Stimulated activated CD8-positive, alpha-beta memory T cell treated with anti-CD3 and anti-CD28 coated beads, Interleukin-12 subunit alpha, Interleukin-12 subunit beta, amount 100 ng/mL, for 24 hours (primary cell): Measurements from ENCODE around the gene FERMT2.

Experiments
- DNase-seq: peaks from one replicate; pipeline ENCODE4 v3.0.0-alpha.2; 2020; ENCODE audit errors: extremely low read depth

The FERMT2 gene

DNA sequence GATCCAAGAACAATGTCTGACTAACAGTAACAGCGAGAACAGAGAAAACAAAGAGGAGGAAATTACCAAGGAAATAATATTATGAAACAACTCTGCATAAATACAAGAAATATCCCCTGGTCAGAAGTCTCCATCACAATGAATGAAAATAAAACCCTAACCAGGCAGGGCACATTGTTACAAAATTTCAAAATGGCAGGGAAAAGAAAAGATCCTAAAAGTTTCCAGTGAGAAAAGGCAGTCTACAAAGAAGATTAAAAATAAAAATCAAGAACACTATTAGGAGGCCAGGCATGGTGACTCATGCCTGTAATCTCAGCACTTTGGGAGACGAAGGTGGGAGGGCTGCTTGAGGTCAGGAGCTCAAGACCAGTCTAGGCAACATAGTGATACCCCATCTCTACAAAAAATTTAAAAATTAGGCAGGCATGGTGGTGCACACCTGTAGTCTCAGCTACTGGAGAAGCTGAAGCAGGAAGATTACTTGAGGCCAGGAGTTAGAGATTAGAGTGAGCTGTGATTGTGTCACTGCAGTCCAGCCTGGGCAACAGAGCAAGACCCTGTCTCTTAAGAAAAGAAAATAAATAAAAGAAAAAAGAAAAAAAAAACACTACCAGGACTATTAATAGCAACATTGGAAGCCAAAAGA lies 47.8 kb downstream of the FERMT2 start:
- no peak for DNase-seq

DNA sequence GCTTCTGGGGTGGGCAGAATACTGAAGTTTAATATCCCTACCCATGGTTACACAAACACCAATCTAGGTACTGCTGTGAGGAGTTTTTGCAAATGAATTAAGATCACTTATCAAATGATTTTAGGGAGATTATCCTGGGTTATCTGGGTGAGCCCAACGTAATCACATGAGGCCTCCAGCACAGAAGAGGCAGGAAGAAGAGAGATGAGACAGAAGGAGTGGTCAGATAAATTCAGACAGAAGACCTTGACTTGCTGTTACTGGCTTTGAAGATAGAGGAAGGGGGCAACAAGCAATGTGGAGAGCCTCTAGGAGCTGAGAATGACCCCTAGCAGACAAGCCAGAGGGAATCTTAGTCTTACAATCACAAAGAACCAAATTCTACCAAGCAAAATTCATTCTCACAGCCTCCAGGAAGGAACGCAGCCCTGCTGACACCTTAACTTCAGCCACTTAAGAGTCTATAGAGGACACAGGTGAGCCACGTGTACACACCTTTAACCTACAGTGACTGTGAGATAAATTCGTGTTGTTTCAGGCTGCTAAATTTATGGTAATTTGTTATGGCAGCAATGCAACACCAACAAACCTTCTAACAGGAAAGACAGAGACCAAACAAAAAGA lies 49.4 kb downstream of the FERMT2 start:
- DNase-seq: no peak

DNA sequence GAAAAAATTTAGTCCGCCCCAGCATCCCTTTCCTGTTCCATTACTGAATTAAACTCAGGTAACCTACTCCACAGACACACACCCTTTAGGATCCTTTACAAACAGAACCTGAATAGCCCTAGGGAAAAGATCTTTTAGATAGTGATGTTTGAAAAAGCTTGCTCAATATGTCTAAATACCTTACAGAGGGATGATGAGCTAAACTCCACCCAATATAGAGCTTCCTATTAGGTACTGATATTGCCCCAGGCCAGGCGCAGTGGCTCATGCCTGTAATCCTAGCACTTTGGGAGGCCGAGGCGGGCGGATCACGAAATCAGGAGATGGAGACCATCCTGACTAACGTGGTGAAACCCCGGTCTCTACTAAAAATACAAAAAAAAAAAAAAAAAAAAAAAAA lies 50.1 kb downstream of the FERMT2 start:
- DNase-seq: no peak

DNA sequence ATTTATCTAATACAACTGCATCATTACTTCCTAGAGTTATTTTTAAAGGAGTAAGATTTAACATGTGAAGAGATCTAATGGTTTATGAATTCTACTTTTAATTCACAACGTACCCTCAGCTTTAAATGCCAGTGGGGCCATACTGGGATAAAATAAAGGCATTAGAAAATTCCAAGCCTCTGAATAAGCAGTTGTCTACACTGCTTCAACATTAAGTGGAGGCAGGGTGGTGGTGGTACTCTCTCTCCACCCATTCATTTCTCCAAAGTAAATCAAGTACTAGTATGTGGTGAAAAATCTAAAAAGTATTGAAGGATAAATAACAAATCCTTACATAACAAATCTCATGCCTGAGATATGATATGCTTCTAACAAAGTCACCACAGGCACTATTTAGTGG lies 52.4 kb downstream of the FERMT2 start:
- no peak for DNase-seq

DNA sequence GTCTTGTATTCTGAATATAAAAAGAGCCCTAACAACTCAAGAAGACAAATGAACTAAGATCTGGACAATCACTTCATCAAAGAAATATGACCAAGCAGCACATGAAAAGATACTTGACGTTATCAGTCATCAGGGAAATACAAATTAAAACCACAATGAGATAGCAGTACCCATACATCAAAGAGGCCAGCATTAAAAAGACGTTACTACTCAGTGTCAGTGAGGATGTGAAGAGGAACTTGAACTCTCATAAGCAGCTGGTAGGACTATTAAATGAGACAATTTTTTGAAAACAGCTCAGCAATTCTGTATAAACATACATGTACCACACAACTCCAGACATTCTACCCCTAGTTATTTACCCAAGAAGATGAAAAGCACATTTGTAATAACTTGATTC lies 55.9 kb downstream of the FERMT2 start:
- no peak for DNase-seq

DNA sequence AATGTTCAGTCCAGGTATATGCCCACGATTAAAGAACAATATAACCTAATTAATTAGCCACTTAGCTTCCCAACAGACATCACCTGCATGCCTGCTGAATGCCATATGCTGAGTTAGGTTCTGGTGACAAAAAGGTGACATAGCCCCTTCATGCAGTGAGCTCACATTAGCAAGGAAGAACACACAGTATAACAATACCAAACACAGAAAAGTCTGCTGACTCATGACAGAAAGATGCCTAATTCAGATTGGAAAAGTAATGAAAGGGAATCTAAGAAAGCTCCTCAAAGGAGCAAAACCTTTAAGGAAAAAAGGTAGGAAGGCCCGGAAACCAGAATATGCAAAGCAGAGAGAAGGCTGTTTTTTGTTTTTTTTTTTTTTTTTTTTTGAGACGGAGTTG lies 59.0 kb downstream of the FERMT2 start:
- no peak for DNase-seq

DNA sequence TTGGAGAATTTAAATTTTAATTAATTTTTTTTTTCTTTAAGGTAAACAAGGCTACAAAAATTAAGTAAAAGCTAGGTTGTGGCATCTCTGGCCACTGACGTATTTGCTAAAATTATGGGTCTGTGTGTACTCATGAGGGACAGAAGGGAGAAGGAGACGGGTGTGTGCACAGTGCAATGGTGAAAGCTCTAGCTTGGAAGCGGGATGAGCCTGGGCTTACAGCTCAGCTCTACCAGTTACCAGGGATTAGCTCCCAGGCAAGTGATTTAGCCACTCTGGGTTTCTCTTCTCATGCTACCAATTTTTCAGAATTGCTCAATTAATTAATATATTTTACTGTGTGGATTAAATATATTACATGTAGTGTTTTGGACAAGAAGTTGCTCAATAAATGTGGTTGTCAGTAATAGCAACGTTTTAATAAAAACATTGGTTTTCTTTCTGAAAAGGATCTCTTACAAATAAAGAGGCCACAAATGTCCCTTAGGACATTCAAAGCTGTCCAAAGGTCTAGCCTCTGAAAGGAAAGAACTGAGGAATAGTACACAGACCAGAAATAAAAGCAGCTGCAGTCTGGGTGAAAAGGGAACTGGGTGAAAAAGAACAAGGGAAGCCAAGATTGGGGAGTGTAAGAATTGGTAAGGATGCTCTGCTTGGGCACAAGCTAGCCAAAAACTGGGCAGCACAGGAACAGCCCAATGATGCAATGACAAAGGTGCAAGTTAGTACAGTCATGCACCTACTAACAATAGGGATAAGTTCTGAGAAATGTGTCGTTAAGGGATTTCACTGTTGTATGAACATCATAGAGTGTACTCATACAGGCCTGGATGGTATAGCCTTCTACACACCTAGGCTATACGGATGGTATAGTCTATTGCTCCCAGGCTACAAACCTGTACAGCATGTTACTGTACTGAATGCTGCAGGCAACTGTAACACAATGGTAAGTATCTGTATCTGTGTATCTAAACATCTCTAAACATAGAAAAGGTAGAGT lies 61.7 kb downstream of the FERMT2 start:
- no peak for DNase-seq

DNA sequence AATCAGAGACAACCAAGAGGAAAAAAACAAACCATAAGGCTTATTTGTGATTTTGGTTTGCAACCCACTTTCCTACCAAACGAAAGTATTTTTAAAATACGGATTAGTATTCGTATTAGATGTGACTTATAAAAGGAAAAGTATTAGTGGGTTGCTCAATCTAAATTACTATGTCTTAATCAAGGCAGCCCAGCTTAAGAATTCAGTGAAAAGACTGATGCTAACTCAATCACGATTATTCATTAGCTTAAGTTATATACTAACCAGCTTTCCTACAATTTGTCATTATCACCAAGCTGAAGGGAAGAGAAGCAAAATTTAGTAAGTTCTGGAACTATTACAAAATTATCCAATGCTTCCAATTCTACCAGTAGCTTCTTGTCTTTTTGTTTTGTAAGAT lies 62.7 kb downstream of the FERMT2 start:
- no peak for DNase-seq

DNA sequence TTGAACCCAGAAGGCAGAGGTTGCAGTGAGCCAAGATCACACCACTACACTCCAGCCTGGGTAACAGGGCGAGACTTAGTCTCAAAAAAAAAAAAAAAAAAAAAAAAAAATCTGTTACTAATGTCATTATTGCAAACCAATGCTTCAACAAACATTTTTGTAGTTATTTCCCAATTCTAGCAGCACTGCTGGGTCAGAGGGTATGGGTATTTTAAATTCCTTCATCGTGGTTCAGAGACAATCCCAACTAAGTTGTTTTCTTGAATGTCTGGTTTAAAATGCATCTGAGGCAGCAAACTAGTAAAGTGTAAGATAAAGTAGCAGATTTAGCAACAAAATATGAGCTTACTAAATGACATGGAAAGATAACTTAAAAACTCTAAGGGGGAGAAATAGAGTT lies 65.6 kb downstream of the FERMT2 start:
- DNase-seq: no peak

DNA sequence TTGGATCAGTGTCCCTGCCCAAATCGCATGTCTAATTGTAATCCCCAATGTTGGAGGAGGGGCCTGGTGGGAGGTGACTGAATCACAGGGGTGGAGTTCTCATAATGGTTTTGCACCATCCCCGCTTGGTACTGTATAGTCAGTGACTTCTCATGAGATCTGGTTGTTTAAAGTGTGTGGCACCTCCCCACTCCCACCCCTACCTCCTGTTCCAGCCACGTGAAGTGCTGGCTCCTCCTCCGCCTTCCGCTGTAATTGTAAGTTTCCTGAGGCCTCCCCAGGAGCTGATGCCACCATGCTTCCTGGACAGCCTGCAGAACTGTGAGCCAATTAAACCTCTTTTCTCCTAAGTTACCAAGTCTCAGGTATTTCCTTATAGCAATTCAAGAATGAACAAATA lies 67.2 kb downstream of the FERMT2 start:
- no peak for DNase-seq

DNA sequence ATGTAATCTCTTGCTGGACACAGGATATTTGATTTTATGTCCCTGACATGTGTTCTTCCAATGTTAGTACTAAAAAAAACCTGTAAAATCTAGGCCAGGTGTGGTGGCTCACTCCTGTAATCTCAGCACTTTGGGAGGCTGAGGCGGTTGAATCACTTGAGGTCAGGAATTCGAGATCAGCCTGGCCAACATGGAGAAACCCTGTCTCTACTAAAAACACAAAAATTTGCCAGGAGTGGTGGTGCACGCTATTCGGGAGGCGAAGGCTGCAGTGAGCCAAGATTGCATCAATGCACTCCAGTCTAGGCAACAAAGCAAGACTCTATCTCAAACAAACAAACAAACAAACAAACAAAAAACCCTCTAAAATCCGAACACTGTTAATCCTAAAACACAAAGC lies 68.0 kb downstream of the FERMT2 start:
- no peak for DNase-seq

DNA sequence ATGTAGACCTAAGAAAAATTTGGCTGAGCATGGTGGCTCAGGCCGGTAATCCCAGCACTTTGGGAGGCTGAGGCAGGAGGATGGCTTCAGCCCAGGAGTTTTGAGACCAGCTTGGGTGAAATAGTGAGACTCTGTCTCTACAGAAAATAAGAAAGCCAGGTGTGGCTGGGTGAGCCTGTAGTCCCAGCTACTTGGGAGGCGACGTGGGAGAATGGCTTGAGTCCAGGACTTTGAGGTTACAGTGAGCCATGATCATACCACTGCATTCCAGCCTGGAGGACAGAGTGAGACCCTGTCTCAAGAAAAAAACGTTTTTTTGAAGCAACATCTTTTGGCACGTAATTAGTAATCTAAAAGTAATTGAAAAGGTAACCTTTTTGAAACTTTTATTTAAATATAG lies 70.9 kb downstream of the FERMT2 start:
- no peak for DNase-seq

DNA sequence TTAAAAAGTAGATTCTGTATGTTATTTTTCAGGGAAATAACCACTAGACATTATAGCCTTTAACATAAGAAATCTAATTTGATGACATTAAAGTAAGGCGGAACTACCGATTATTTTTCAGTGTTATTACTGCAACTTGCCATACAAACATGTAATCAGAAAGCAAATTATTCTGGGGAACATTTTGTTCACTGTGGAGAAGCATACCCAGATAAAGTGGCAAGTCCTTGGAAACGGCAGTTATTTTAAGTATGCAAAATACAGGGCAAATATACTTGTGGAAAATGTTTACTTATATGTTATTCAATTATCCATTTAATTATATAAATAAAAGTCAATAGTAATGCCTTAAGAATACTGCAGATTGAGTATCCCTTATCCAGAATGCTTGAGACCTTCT lies 71.9 kb downstream of the FERMT2 start:
- DNase-seq: no peak

DNA sequence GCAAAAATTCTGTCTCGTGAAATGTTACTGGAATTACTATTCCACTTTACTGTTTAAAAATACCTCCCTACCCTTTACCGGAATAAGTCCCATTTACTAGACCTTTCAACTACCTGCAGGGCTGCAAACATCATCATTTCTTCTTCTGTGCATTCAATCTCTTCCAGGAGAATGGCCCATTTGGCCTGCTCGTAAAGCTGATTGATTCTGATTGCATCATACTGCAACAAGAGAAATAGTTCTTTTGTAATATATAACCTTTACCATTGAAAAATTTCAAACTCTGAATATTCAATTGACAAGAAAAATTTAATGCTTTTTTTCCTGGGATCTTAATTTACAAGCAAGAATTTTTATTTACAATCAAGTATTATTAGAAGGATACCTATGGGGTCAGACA lies 72.4 kb downstream of the FERMT2 start:
- DNase-seq: no peak

DNA sequence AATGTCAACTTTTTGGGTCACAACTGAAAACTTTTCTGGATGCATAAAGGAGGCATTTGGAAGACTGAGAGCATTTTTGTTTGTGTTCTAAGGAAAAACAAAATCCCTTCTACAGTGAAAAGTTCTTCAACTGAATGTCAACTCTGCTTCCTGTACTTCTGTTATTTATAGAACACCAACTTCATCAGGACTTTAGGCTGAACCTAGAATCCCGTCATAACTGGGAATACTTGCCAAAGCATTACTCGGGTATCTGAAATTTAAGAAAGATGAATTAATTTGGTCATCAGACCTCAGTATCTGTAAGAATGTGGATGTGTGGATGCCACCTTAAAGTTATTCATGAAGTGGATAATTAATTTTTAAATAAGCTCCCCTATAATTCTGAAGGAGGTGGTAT lies 73.2 kb downstream of the FERMT2 start:
- no peak for DNase-seq

DNA sequence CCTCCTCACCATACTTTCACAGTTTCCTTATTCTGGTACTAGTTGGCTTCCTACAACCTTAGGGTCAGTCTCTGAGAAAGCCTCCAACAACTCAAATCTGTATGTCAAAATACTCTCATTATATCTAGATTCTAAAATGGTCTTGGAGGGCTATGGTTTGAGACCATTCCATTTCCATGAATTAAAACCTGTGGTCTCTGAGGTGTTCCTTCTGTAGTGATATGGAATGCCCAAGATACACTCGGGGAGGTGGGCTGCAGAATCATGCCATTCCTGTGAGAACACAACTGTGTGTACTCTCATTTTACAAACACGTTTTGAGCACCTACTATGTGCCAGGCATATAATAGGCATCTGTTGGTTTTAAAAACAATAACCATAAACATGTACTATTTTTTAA lies 74.0 kb downstream of the FERMT2 start:
- DNase-seq: no peak

DNA sequence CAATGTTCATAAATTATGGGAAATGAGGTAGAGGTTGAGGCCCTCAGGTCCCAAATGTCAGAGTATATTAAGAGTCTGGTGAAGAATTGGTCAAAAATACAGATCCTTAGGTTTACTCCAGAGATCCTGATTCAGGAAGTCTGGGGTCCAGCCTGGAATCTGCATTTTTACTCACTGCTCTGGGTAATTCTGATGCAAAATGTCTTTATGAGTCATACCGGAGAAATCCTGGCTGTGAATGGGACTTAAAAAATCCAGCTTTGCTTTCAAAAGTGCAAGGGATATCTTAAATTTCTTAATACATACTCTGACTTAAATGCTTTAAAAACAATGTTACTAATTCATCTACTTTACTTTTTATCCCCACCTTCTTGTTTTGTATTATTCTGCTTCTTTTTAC lies 74.5 kb downstream of the FERMT2 start:
- DNase-seq: no peak

DNA sequence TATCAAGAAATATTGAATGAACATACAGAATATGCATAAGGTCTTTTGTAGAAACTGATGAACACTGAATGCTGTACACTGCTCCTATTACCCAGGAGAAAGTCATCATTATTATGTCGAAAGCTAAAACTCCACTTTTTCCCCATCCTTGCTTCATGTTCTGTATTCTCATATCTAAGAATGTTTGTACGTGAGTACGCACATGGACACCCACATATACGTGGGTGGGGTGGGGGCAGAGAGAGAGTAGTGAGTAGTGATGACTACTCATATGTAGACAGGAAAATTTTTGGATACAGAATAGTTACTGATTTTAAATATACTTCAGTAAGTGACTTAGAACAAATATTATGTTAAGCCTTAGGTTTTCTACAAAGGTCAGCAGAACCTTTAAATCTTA lies 75.1 kb downstream of the FERMT2 start:
- DNase-seq: no peak

DNA sequence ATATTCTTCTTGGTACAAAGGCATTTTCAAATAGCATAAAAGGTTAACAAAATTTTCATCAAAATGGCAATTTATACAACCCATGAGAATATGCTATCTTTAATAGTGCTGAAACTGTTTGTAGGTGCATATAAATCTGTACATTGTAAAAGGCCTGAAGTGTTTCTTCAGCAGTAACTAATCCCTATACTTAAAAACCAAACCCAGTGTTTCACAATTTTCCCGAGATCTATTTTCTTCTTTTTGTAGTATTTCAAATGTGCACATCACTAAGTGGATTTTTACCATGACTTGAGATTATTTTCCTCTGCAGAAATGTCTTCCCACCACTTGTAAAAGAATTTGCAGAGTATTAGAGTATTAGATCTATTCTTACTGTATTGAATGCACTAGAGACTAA lies 76.5 kb downstream of the FERMT2 start:
- no peak for DNase-seq

DNA sequence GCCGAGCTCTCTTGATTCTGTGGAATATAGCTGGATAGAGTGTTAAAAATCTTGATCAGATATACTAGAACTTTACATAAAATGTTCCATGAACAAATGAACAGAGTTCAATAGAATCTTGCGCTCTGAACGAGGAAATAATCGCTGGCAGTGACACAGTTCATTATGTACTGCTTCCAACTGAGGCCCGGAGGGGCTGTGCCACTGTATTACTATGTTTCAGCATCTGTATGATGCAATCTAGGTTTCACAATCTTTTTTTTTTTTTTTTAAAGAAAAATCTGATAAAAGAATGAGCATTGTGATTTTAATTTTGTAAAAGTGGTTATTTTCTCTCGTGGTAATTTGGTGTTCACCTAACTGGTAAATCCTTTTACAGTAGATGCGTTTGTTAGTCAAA lies 77.2 kb downstream of the FERMT2 start:
- DNase-seq: no peak

DNA sequence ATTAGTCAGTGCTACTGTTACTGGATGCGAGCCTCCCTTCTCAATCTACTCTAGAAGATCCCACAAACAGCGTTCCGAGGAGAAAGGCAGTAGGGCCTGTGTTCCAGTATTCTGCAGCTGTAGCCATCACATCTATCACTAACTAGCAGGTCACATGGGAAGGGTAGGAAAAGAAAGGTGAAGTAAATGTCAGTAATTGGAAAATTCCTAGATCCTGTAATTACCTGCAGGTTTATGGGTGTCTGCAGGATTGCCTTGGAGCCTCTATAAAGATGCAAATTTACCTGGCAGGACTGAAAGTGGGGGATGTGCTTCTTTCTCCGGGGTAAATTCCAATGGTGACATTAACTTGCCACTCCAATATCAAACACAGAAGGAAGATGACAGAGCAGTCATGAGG lies 77.8 kb downstream of the FERMT2 start:
- DNase-seq: no peak

DNA sequence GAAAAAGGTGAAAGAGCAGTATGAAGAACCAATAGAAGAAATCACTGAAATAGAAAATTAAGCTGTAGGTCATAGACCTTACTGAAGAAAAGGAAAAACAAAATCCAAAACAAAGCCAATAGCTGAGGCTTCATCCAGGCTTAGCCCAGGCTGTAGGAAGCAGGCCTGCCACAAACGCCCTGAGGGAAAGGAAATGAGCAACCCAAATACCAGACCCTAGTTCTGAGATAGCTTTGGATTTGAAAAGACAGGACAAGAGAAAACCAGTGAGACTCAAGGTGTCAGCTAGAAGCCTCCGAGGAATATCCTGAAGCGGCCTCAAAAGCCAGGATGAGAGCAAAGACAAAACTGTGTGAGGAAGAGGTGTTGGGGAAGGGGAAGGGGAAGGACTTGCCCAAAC lies 79.2 kb downstream of the FERMT2 start:
- no peak for DNase-seq
